ENCODE measurements around the gene CLTCL1. TPM values are rescaled to one million over a fixed set of nuclear protein-coding genes. Genes with fewer than 3 reads are reported as not detected.

Gene CLTCL1
- total RNA-seq, 1 experiment from 2014 or later, result 11.9 TPM

DNA sequence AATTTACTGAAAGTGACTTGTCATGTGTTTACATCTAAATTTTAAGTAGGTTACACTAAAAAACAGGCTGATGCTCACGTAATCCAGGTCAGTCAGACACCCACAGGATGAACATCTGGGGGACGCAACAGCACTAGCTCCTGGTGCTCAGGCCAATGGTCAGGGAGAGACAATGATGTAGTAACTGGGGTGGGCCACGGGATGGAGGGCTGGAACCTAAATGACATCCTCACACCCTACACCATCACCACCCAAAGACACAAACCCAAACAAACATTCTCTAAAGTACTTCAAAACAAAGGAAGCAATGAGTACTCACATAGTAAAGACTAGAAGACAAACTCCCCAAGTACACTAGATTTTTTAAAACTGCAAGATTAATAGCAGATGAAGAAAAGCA lies 59.5 kb downstream of the CLTCL1 start:
- DNase-seq (ENCODE audit: low read depth, low spot score), result no peak
- Histone ChIP-seq H3K9me3 (ENCODE audit: control insufficient read depth, insufficient read depth, low read depth, low read length) (no peaks in the 10 kb centered on the region), H3K4me3 (ENCODE audit: low read depth in 2 of 2, low read length in 2 of 2) (no peak overlapping the region), H3K27ac (ENCODE audit: low read length) (no peak overlapping the region), H3K4me1 (ENCODE audit: control insufficient read depth, insufficient read depth, low read length) (no peaks in the 10 kb centered on the region), H3K27me3 (ENCODE audit: control insufficient read depth, insufficient read depth, low read length) (no peaks in the 10 kb centered on the region), H3K36me3 (ENCODE audit: control insufficient read depth, insufficient read depth, low read length) (no peaks in the 10 kb centered on the region)
- TF ChIP-seq, protein P1, sequence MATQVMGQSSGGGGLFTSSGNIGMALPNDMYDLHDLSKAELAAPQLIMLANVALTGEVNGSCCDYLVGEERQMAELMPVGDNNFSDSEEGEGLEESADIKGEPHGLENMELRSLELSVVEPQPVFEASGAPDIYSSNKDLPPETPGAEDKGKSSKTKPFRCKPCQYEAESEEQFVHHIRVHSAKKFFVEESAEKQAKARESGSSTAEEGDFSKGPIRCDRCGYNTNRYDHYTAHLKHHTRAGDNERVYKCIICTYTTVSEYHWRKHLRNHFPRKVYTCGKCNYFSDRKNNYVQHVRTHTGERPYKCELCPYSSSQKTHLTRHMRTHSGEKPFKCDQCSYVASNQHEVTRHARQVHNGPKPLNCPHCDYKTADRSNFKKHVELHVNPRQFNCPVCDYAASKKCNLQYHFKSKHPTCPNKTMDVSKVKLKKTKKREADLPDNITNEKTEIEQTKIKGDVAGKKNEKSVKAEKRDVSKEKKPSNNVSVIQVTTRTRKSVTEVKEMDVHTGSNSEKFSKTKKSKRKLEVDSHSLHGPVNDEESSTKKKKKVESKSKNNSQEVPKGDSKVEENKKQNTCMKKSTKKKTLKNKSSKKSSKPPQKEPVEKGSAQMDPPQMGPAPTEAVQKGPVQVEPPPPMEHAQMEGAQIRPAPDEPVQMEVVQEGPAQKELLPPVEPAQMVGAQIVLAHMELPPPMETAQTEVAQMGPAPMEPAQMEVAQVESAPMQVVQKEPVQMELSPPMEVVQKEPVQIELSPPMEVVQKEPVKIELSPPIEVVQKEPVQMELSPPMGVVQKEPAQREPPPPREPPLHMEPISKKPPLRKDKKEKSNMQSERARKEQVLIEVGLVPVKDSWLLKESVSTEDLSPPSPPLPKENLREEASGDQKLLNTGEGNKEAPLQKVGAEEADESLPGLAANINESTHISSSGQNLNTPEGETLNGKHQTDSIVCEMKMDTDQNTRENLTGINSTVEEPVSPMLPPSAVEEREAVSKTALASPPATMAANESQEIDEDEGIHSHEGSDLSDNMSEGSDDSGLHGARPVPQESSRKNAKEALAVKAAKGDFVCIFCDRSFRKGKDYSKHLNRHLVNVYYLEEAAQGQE (IDR thresholded peaks at IDR 0.05; ENCODE audit: insufficient read depth in 1 of 2, low read depth in 2 of 2, low read length in 1 of 2), result no peak
- no peak for TF ChIP-seq CTCF (IDR thresholded peaks at IDR 0.05)
- no peak for TF ChIP-seq POLR2AphosphoS5 (IDR thresholded peaks at IDR 0.05; ENCODE audit: low read depth, low read length)
- no TSS peak for BruUV-seq (replicated peaks)
- POLR2A ChIA-PET, result no interaction called here
- intact Hi-C loops (cut with micrococcal nuclease; ENCODE audit: unreplicated experiment) (no loop called here), in situ Hi-C loops (cut with HindIII; ENCODE audit: low pct_unique_long_range_greater_than_20kb, low sequenced_read_pairs) (no loop called here)
- ATAC-seq, result no peak
- CTCF ChIA-PET, result no interaction called here

- CTCF ChIA-PET, result no interaction called here
- TF ChIP-seq, protein P1 (IDR thresholded peaks at IDR 0.05; ENCODE audit: insufficient read depth in 1 of 2, low read depth in 2 of 2, low read length in 1 of 2), result no peak
- TF ChIP-seq SIN3A (IDR thresholded peaks at IDR 0.05; ENCODE audit: borderline replicate concordance, insufficient read depth, low read depth, low read length) (no peak), CTCF (IDR thresholded peaks at IDR 0.05) (no peak), POLR2AphosphoS5 (IDR thresholded peaks at IDR 0.05; ENCODE audit: low read depth, low read length) (no peak), TCF7L2 (IDR thresholded peaks at IDR 0.05; ENCODE audit: low read depth, low read length) (no peak)
Observed at GRCh38 chr22:19229600-19229999, 61.9 kb downstream of the CLTCL1 start.

More at GRCh38 chr22:19229600-19229999, 61.9 kb downstream of the CLTCL1 start:
- ATAC-seq (no peak), DNase-seq (ENCODE audit: low read depth, low spot score) (no peak)
- Histone ChIP-seq H3K36me3 (ENCODE audit: control insufficient read depth, insufficient read depth, low read length) (no peaks in the 10 kb centered on the region), H3K4me1 (ENCODE audit: control insufficient read depth, insufficient read depth, low read length) (no peaks in the 10 kb centered on the region), H3K9me3 (ENCODE audit: control insufficient read depth, insufficient read depth, low read depth, low read length) (no peaks in the 10 kb centered on the region), H3K27me3 (ENCODE audit: control insufficient read depth, insufficient read depth, low read length) (no peaks in the 10 kb centered on the region), H3K27ac (ENCODE audit: low read length) (no peak overlapping the region), H3K4me3 (ENCODE audit: low read depth in 2 of 2, low read length in 2 of 2) (no peak overlapping the region)
- POLR2A ChIA-PET, result no interaction called here
- in situ Hi-C loops (cut with HindIII; ENCODE audit: low pct_unique_long_range_greater_than_20kb, low sequenced_read_pairs), result no loop called here
- no TSS peak for BruUV-seq (replicated peaks)
- intact Hi-C loops (cut with micrococcal nuclease; ENCODE audit: unreplicated experiment), result loop anchor here (10.0 kb wide), 1 partner anchor 55 kb away; no protein-coding TSS in a partner anchor
